ENCODE results near the gene ABL1. TPM values are rescaled to one million over a fixed set of nuclear protein-coding genes. Genes with fewer than 3 reads are reported as not detected.

ABL1 gene
- total RNA-seq, 1 donor from 2014 or later: 30.7 TPM

DNA sequence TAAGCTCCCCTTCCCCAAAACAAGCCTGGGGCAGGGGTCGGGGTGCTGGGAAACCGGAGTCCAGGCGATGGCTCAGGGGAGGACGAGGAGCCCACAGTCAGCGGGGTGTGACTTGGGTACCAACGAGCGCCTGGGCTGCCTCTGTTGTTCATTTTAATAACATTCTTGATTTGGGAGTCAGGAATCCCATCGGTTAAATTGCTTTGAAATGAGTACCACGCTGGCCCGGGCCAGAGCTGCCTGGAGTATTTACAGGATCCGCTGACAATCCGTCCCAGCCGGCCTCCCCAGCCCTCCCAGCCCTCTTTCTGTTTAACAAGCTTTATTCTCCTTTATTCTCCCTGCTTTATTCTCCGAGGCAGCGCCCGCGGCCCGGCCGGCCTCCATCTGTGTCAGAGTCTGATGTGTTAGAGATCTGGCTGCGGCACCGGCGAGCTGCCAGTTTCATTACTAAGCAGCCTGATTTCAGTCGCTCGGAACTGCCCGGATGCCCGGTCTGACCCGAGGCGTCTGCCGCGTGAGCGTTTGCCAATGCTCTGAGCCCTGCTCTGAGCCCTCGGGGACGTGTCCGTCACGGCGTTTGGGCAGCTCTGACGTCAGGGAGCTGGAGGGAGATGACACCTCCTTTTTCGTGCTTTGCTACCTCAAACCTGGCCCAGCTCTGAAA, 78.0 kb downstream of the ABL1 start:
- H3K9me3 ChIP-seq (replicated peaks): no peaks in the 10 kb centered on the region
- H3K27ac ChIP-seq (replicated peaks): no peak overlapping the region
- TF ChIP-seq, protein P1, sequence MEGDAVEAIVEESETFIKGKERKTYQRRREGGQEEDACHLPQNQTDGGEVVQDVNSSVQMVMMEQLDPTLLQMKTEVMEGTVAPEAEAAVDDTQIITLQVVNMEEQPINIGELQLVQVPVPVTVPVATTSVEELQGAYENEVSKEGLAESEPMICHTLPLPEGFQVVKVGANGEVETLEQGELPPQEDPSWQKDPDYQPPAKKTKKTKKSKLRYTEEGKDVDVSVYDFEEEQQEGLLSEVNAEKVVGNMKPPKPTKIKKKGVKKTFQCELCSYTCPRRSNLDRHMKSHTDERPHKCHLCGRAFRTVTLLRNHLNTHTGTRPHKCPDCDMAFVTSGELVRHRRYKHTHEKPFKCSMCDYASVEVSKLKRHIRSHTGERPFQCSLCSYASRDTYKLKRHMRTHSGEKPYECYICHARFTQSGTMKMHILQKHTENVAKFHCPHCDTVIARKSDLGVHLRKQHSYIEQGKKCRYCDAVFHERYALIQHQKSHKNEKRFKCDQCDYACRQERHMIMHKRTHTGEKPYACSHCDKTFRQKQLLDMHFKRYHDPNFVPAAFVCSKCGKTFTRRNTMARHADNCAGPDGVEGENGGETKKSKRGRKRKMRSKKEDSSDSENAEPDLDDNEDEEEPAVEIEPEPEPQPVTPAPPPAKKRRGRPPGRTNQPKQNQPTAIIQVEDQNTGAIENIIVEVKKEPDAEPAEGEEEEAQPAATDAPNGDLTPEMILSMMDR (IDR thresholded peaks at IDR 0.05; ENCODE audit: borderline replicate concordance): no peak
- H3K27me3 ChIP-seq (ENCODE audit: low read depth): peaks cover 40% of the 10 kb centered on the region
- intact Hi-C loops (cut with micrococcal nuclease): no loop called here
- no peaks in the 10 kb centered on the region for H3K36me3 ChIP-seq
- no peak overlapping the region for H3K4me3 ChIP-seq
- DNase-seq: no peak
- H3K4me1 ChIP-seq: no peaks in the 10 kb centered on the region

DNA sequence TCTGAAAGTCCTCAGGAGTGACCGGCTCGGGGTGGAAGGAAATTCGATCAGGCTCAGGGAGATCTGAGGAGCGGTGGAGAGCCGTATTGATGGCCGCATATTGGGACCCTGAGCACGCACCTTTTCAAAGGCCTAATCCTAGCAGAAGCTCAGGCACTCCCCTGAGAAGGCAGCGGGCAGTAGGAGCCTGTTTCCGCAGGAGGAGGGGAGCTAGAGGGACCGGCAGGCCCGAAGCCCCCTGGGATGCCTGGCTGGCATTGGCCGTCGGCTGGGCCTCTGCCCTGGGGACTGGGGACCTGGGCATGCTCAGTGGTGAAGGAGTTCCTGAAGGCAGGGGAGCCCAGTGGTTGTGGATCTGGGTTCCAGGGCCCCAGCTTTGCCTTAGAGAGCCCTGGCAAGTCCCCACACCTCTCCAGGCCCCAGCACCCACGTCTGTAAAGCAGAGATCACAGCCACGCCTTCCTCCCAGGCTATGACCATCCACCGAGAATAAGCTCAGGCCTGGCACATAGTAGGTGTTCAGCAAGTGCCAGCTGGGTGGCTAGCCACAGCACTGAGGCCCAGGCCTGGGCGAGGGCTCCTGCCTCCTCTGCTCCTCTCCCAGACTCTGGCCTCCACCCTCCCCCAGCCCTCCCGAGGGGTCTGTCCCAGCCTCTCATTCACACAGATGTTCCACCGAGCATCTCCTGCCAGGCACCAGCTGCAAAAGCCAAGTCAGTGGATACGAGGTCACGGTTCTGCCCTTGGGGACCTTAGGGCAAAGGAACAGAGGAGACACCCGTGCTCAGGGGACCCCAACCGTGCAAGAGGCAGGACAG, 78.8 kb downstream of the ABL1 start:
- intact Hi-C loops (cut with micrococcal nuclease): no loop called here
- no peak for DNase-seq
- Histone ChIP-seq H3K4me3 (no peak overlapping the region), H3K4me1 (no peaks in the 10 kb centered on the region), H3K27me3 (ENCODE audit: low read depth) (peaks cover 45% of the 10 kb centered on the region), H3K9me3 (replicated peaks) (no peaks in the 10 kb centered on the region), H3K36me3 (no peaks in the 10 kb centered on the region), H3K27ac (replicated peaks) (no peak overlapping the region)
- TF ChIP-seq, protein P1 (IDR thresholded peaks at IDR 0.05; ENCODE audit: borderline replicate concordance): no peak

DNA sequence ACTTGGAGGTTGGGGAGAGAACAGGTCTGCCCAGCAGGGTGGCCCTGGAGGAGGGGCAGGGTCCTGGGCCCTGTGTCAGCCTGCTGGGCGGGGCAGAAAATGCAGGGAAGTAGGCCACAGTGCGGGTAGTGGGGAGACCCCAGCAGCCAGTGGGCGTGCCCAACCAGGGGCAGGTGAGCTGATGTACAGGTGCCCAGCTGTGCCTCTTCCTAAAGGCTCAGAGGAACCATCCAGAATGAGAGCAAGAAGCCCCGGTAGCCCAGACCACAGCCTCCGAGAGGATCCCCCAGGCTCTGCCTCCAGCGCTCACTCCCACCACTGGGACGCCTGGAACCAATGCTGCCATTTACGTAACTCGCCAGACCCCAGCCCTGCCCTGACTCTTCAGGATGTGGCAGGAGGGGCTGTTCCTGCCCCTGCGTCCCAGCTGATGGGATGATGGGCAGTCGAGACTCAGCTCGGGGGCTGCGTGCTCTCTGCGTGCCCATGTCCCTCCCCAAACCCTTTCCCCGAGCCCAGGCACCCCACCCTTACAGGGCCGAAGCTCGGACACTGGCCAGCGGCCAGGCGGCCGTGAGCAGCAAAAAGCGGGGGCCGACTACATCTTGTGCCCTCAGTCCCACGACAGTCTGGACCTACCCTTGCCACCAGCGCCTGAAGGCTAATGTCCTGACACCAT, 79.5 kb downstream of the ABL1 start:
- Histone ChIP-seq H3K36me3 (no peaks in the 10 kb centered on the region), H3K9me3 (replicated peaks) (no peaks in the 10 kb centered on the region), H3K27me3 (ENCODE audit: low read depth) (peaks cover 53% of the 10 kb centered on the region), H3K27ac (replicated peaks) (no peak overlapping the region), H3K4me1 (peaks cover 4% of the 10 kb centered on the region), H3K4me3 (no peak overlapping the region)
- TF ChIP-seq, protein P1 (IDR thresholded peaks at IDR 0.05; ENCODE audit: borderline replicate concordance): no peak
- intact Hi-C loops (cut with micrococcal nuclease): no loop called here
- DNase-seq: no peak

DNA sequence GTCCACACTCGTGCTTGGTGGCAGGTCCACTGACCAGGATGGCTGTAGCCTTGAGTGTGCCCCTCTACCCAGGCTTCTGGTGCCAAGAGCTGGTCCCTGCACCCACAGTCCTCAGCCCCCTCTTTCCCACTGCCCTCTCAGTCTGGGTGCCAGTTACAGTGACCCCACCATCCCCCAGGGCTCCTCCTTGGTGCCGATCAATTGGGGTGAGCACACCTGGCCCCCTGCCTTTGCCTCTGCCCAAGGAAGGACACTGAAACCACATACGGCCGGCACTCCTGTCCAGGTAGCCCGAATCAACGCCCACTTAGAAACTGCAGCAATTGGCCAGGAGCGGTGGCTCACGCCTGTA, 80.0 kb downstream of the ABL1 start:
- no peak overlapping the region for H3K4me3 ChIP-seq
- no peak for DNase-seq
- H3K27ac ChIP-seq (replicated peaks): no peak overlapping the region
- intact Hi-C loops (cut with micrococcal nuclease): no loop called here
- no peaks in the 10 kb centered on the region for H3K36me3 ChIP-seq
- peaks cover 56% of the 10 kb centered on the region for H3K27me3 ChIP-seq (ENCODE audit: low read depth)
- H3K9me3 ChIP-seq (replicated peaks): no peaks in the 10 kb centered on the region
- H3K4me1 ChIP-seq: peaks cover 4% of the 10 kb centered on the region
- TF ChIP-seq, protein P1 (IDR thresholded peaks at IDR 0.05; ENCODE audit: borderline replicate concordance): no peak

DNA sequence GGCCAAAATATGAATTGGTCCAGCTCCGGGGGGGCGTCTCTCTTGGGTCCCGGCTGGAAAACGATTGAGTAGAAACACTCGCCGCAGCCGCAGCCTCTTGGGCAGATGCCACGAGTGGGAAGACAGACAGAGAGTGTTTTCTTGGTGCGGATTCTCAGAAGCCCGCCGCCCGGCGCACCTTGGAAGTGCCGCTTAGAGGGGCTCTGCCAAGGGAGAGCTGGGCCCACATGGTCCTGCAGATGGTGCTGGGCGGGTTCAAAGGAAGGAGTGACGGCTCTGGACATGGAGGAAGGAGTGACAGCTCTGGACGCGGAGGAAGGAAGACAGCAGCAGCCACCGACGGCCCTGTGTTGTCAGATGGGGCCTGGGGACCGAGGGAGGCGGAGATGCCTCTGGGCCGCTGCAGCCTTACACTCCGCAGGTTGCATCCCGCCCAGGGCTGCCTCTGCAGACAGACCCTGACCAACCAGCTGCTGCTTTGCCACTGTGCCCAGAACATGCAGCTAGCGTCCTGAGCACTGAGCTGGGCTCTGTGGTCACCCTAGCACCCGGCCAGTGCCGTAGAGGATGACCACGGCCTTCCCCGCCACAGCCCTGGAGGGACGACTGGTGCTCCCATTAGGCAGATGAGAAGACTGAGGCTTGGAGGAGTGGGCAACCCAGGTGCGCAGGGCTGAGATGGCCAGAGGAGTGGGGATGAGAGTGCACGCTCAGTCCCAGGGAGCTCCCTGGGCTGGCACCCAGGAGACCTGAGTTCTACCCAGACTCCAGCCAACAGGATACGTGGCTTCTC, 82.3 kb downstream of the ABL1 start:
- intact Hi-C loops (cut with micrococcal nuclease): no loop called here
- peaks cover 71% of the 10 kb centered on the region for H3K27me3 ChIP-seq (ENCODE audit: low read depth)
- H3K36me3 ChIP-seq: no peaks in the 10 kb centered on the region
- TF ChIP-seq, protein P1 (IDR thresholded peaks at IDR 0.05; ENCODE audit: borderline replicate concordance): no peak
- H3K4me3 ChIP-seq: no peak overlapping the region
- DNase-seq: no peak
- peaks cover 4% of the 10 kb centered on the region for H3K4me1 ChIP-seq
- no peak overlapping the region for H3K27ac ChIP-seq (replicated peaks)
- H3K9me3 ChIP-seq (replicated peaks): no peaks in the 10 kb centered on the region

Data from left ventricle myocardium inferior (tissue), 1 donor.